Activated CD8-positive, alpha-beta T cell treated with anti-CD3 and anti-CD28 coated beads, Interleukin-2, amount 10 ng/mL, durations not matched to agents 7 days and 5 days (primary cell): ENCODE results near the gene SASH3. TPM values are rescaled to one million over a fixed set of nuclear protein-coding genes. Genes with fewer than 3 reads are reported as not detected.
A peak's percentile ranks its signal among the peaks of the same experiment; 100 is the strongest.

Source experiments
- ATAC-seq: fragments of 150-1000 bp; cut with Tn5 transposase; one replicate; pipeline ENCODE4 v1.10.0; 2021; ENCODE audit warnings: moderate library complexity
- CTCF ChIA-PET: fragments of 350-600 bp; sonication (Branson Sonifier 250); formaldehyde crosslinking; loops from one replicate; lab custom pipeline; 2021; ENCODE audit warnings: antibody characterized with exemption; lab: Charles Lee
- POLR2A ChIA-PET: fragments of 350-600 bp; sonication (Branson Sonifier 250); formaldehyde crosslinking; loops from one replicate; lab custom pipeline; 2021; ENCODE audit warnings: antibody characterized with exemption; lab: Charles Lee
- DNase-seq: peaks from one replicate; pipeline ENCODE4 v3.0.0-alpha.2; 2020
- H3K27ac Mint-ChIP-seq: one replicate; pipeline ENCODE4 v1.8.0; 2021; ENCODE audit warnings: mild to moderate bottlenecking, mixed read lengths
- H3K27me3 Mint-ChIP-seq: one replicate; pipeline ENCODE4 v1.8.0; 2021; ENCODE audit warnings: low read depth, mixed read lengths
- H3K36me3 Mint-ChIP-seq: one replicate; pipeline ENCODE4 v1.8.0; 2021; ENCODE audit warnings: low read depth, mixed read lengths
- H3K4me1 Mint-ChIP-seq: one replicate; pipeline ENCODE4 v1.8.0; 2021; ENCODE audit warnings: low read depth, mixed read lengths
- H3K4me3 Mint-ChIP-seq: one replicate; pipeline ENCODE4 v1.8.0; 2021; ENCODE audit warnings: mild to moderate bottlenecking, mixed read lengths
- H3K9me3 Mint-ChIP-seq: one replicate; pipeline ENCODE4 v1.8.0; 2022; ENCODE audit warnings: mixed read lengths; ENCODE audit not compliant: insufficient read depth
- total RNA-seq, 2 experiments: library from RNA; stranded (reverse); gene quantifications; one replicate each; pipeline ENCODE4 v1.2.3, GENCODE V29; 2021

SASH3 gene
- total RNA-seq, 2 experiments from 2014 or later = 286 to 303 TPM

DNA sequence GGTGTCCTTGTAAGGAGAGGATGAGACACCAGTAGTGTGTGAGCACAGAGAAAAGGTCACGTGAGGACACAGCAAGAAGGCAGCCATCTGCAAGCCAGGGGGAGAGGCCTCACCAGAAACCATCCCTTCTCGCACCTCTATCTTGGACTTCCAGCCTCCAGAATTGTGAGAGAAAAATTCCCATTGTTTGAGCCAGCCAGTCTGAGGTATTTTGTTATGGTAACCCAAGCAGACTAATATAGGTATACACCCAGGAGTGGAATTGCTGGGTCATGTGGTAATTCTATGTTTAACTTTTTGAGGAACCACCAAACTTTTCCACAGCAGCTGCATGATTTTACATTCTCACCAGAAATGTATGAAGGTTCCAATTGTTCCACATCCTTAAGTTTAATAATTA is 38.4 kb downstream of the SASH3 start:
- Mint-ChIP-seq H3K4me3 (no peak overlapping the region), H3K36me3 (peaks cover 3% of the 10 kb centered on the region), H3K4me1 (no peaks in the 10 kb centered on the region), H3K27ac (no peak overlapping the region), H3K9me3 (no peaks in the 10 kb centered on the region), H3K27me3 (no peaks in the 10 kb centered on the region)
- ATAC-seq (no peak), DNase-seq (no peak)
- POLR2A ChIA-PET = no interaction called here
- CTCF ChIA-PET = no interaction called here

DNA sequence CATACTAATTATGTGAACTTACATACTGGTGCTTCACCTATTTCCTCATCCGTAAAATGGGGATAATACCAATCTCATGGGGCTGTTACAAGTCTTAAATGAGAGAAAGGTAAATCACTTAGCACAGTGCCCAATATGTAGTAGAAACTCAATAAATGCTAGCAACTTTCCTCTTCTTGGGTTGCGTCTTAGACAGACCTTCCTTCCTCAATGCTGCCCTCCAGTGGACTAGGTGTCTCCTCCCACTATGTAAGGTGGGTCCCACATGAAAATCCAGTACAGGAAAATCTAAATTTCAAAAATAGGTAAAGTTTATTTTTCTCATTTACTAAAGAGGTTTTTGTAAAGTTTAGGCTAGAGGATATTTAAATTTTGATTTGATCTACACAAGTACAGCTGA is 43.4 kb downstream of the SASH3 start:
- Mint-ChIP-seq H3K27me3 (no peaks in the 10 kb centered on the region), H3K9me3 (no peaks in the 10 kb centered on the region), H3K36me3 (peaks cover 1% of the 10 kb centered on the region), H3K4me3 (no peak overlapping the region), H3K4me1 (peaks cover 14% of the 10 kb centered on the region), H3K27ac (no peak overlapping the region)
- ATAC-seq = peak; percentile 82
- peak; percentile 70 for DNase-seq
- POLR2A ChIA-PET = no interaction called here
- CTCF ChIA-PET = interaction anchor here (0.9 to 2.9 kb wide), 34 partner anchors 9 to 238 kb away, joined by 3 to 20 read pairs (median 4); partner anchors contain the start of genes APLN and ZDHHC9

DNA sequence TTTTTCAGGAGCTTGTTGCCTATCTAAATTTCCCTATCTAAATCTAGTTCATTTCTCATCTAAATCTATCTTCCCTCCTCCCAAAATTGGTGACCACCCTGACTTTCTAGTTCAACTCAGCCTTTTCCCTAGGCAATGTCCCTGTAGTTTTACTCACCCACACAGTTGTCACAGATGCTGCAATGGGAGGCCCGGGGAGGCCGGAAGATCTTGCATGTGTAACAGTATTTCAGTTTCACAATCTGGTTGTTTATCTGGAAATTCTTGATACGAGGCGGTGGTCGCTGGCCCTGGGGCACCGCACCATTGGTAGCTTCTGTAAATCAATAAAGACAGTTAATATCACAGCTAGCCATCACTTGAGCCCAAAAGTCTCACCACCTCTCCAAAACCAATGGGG is 43.8 kb downstream of the SASH3 start:
- ChIA-PET POLR2A (no interaction called here), CTCF (interaction anchor here (0.8 to 2.9 kb wide), 28 partner anchors 9 to 237 kb away, joined by 3 to 20 read pairs (median 5); partner anchors contain the start of genes APLN and ZDHHC9)
- Mint-ChIP-seq H3K36me3 (peaks cover 2% of the 10 kb centered on the region), H3K27me3 (no peaks in the 10 kb centered on the region), H3K27ac (peak overlapping the region; percentile 75), H3K9me3 (no peaks in the 10 kb centered on the region), H3K4me3 (no peak overlapping the region), H3K4me1 (peaks cover 14% of the 10 kb centered on the region)
- ATAC-seq (peak; percentile 23), DNase-seq (no peak)

GRCh38 chrX:129824620-129825019 is 44.9 kb downstream of the SASH3 start:
- Mint-ChIP-seq H3K27me3 (no peaks in the 10 kb centered on the region), H3K4me1 (peaks cover 14% of the 10 kb centered on the region), H3K4me3 (no peak overlapping the region), H3K27ac (no peak overlapping the region), H3K9me3 (no peaks in the 10 kb centered on the region), H3K36me3 (peaks cover 3% of the 10 kb centered on the region)
- DNase-seq (no peak), ATAC-seq (no peak)
- ChIA-PET POLR2A (no interaction called here), CTCF (interaction anchor here (1.4 to 2.5 kb wide), 4 partner anchors 13 to 169 kb away, joined by 6 to 12 read pairs (median 10); partner anchors contain the start of gene APLN)

GRCh38 chrX:129825746-129826505 is 46.2 kb downstream of the SASH3 start:
- Mint-ChIP-seq H3K36me3 (peaks cover 2% of the 10 kb centered on the region), H3K27me3 (no peaks in the 10 kb centered on the region), H3K27ac (peak overlapping the region; percentile 63), H3K4me3 (no peak overlapping the region), H3K4me1 (peaks cover 14% of the 10 kb centered on the region), H3K9me3 (no peaks in the 10 kb centered on the region)
- CTCF ChIA-PET = interaction anchor here (0.8 to 1.3 kb wide), 6 partner anchors 10 to 189 kb away, joined by 3 to 9 read pairs (median 3); partner anchors contain the start of gene APLN
- POLR2A ChIA-PET = no interaction called here
- peak; percentile 24 for DNase-seq
- ATAC-seq = no peak

DNA sequence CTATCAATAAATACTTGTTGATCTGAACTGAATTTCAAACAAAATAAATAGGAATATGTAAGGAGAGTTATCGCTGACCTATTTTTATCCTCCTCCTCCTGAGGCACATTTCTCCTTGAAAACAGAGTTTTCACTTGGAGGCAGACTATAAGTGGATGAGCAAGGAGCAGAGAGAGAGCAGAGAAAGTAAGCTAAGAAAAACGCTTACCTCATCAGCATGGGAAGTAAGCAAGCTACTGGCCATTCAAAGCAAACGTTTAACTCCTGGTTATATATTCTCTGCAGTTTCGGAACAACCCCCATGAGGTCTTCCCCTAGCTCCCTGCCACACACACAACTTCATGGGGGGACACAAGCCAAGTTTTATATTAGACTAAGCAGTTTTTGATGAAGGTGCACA is 50.7 kb downstream of the SASH3 start:
- ChIA-PET POLR2A (no interaction called here), CTCF (interaction anchor here (1.1 kb wide), 1 partner anchor 222 kb away, joined by 3 read pairs; no protein-coding TSS in a partner anchor)

GRCh38 chrX:129831091-129831885 is 51.5 kb downstream of the SASH3 start:
- Mint-ChIP-seq H3K4me3 (no peak overlapping the region), H3K9me3 (no peaks in the 10 kb centered on the region), H3K27ac (no peak overlapping the region), H3K4me1 (peaks cover 2% of the 10 kb centered on the region), H3K36me3 (peaks cover 2% of the 10 kb centered on the region), H3K27me3 (no peaks in the 10 kb centered on the region)
- ChIA-PET POLR2A (no interaction called here), CTCF (interaction anchor here (1.1 kb wide), 1 partner anchor 223 kb away, joined by 3 read pairs; no protein-coding TSS in a partner anchor)
- ATAC-seq (no peak), DNase-seq (no peak)

More for the DNA sequence above, 50.7 kb downstream of the SASH3 start:
- DNase-seq (no peak), ATAC-seq (no peak)
- Mint-ChIP-seq H3K27ac (no peak overlapping the region), H3K4me3 (no peak overlapping the region), H3K36me3 (peaks cover 2% of the 10 kb centered on the region), H3K9me3 (no peaks in the 10 kb centered on the region), H3K4me1 (peaks cover 10% of the 10 kb centered on the region), H3K27me3 (no peaks in the 10 kb centered on the region)

GRCh38 chrX:129833153-129833990 is 53.6 kb downstream of the SASH3 start:
- no peaks in the 10 kb centered on the region for H3K4me1 Mint-ChIP-seq
- ChIA-PET CTCF (interaction anchor here (1.0 to 1.1 kb wide), 2 partner anchors 10 kb away, joined by 5 to 6 read pairs; no protein-coding TSS in a partner anchor), POLR2A (interaction anchor here (0.5 kb wide), 1 partner anchor 194 kb away, joined by 3 read pairs; no protein-coding TSS in a partner anchor)
- peaks cover 2% of the 10 kb centered on the region for H3K36me3 Mint-ChIP-seq
- DNase-seq (no peak), ATAC-seq (no peak)
- no peaks in the 10 kb centered on the region for H3K9me3 Mint-ChIP-seq
- no peak overlapping the region for H3K27ac Mint-ChIP-seq
- H3K27me3 Mint-ChIP-seq = no peaks in the 10 kb centered on the region
- no peak overlapping the region for H3K4me3 Mint-ChIP-seq

- no peak for ATAC-seq
- DNase-seq = no peak
- no peaks in the 10 kb centered on the region for H3K27me3 Mint-ChIP-seq
- ChIA-PET POLR2A (no interaction called here), CTCF (interaction anchor here (1.0 kb wide), 1 partner anchor 14 kb away, joined by 4 read pairs; no protein-coding TSS in a partner anchor)
- H3K9me3 Mint-ChIP-seq = no peaks in the 10 kb centered on the region
- no peak overlapping the region for H3K27ac Mint-ChIP-seq
- peaks cover 3% of the 10 kb centered on the region for H3K36me3 Mint-ChIP-seq
- peaks cover 2% of the 10 kb centered on the region for H3K4me1 Mint-ChIP-seq
- H3K4me3 Mint-ChIP-seq = no peak overlapping the region
Observed at GRCh38 chrX:129836827-129837226, 57.1 kb downstream of the SASH3 start.

- ChIA-PET CTCF (interaction anchor here (0.6 to 1.3 kb wide), 2 partner anchors 16 to 18 kb away, joined by 3 read pairs; no protein-coding TSS in a partner anchor), POLR2A (no interaction called here)
- no peaks in the 10 kb centered on the region for H3K9me3 Mint-ChIP-seq
- H3K4me3 Mint-ChIP-seq = no peak overlapping the region
- H3K27me3 Mint-ChIP-seq = no peaks in the 10 kb centered on the region
- H3K36me3 Mint-ChIP-seq = peaks cover 3% of the 10 kb centered on the region
- ATAC-seq = no peak
- no peak for DNase-seq
- peaks cover 21% of the 10 kb centered on the region for H3K4me1 Mint-ChIP-seq
- H3K27ac Mint-ChIP-seq = no peak overlapping the region
Observed at GRCh38 chrX:129840344-129840743, 60.6 kb downstream of the SASH3 start.
